GM18499 (cell line): ENCODE results near the gene WDR43.

Source experiments
- ATAC-seq: cut with Tn5 transposase; IDR thresholded peaks from one replicate; pipeline ENCODE4 v1.9.1; 2021; ENCODE audit warnings: moderate number of reproducible peaks; ENCODE audit not compliant: insufficient read depth, unreplicated experiment

WDR43 gene

GRCh38 chr2:28990445-28990844 lies 96.0 kb downstream of the WDR43 start:
- no peak for ATAC-seq

GRCh38 chr2:28991021-28991420 lies 96.6 kb downstream of the WDR43 start:
- ATAC-seq, result no peak

DNA sequence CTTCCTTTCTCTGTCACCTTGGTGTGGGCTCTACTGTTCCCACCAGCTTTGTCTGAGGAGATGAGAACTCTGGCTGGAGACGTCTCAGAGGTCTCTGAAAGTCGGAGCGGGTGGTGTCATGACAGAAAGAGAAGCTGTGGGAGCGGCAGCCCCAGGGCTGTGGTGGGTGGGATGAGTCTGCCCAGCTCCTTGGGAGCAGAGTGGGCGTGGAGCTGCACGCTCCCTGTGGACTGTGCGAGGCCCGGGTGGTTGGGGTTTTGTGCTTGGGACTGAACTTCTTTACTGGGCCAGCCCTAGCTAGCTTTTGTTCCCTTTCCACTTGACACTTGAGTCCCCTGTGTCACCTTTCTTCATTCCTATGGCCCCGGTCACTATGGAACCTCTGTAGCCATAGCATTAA lies 97.0 kb downstream of the WDR43 start:
- no peak for ATAC-seq

- ATAC-seq, result no peak
Measured at GRCh38 chr2:28993206-28993960, 98.9 kb downstream of the WDR43 start.

DNA sequence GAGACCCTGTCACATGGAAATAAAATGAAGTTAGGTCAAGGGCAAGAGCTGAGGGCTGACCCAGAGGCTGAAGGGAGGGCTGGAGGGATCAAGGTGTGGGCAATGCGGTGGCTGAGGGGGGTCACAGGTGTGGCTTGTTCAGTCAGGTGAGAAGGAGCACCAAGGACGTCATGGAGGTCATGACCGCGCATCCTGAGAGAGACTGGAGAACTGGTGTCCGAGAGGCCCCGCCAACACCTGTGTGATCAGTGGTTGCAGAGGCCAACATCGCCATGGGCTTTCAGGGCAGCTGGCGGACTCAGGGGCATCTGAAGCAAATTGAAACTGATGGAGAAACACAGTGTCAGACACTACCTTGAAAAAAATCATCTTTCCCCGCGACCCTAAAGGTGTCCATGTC lies 99.6 kb downstream of the WDR43 start:
- no peak for ATAC-seq

DNA sequence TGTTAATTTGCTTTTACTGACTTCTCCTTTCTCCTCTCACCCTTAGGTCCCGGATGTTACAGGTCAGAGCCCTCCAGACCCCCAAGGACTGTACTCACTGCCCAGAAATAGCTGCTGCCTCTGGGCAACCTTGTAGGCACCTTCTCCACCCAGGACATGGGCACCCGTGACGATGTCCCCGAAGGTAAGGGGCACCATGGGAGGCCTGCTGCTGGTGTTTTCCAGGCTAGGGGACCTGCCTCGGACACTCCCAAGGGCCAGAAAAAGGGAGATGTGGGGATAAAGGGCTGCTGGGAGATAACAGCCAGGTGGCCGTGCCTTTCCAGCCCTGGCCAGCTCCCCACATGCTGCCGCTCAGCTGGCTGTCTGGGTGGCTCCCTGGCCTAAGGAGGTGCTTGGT lies 100.2 kb downstream of the WDR43 start:
- no peak for ATAC-seq

GRCh38 chr2:28995765-28996750 lies 101.6 kb downstream of the WDR43 start:
- ATAC-seq, result no peak

- no peak for ATAC-seq
Measured at GRCh38 chr2:28997237-28997846, 102.9 kb downstream of the WDR43 start.
